ENCODE measurements around the gene IKZF5. TPM values are rescaled to one million over a fixed set of nuclear protein-coding genes. Genes with fewer than 3 reads are reported as not detected.

IKZF5 gene
- total and polyA plus RNA-seq, 9 of the 15 experiments (the other 6 are each of a cell fraction or from before 2014, with no cell fraction given): 3.8 to 19.6 (median 12.4) TPM

DNA sequence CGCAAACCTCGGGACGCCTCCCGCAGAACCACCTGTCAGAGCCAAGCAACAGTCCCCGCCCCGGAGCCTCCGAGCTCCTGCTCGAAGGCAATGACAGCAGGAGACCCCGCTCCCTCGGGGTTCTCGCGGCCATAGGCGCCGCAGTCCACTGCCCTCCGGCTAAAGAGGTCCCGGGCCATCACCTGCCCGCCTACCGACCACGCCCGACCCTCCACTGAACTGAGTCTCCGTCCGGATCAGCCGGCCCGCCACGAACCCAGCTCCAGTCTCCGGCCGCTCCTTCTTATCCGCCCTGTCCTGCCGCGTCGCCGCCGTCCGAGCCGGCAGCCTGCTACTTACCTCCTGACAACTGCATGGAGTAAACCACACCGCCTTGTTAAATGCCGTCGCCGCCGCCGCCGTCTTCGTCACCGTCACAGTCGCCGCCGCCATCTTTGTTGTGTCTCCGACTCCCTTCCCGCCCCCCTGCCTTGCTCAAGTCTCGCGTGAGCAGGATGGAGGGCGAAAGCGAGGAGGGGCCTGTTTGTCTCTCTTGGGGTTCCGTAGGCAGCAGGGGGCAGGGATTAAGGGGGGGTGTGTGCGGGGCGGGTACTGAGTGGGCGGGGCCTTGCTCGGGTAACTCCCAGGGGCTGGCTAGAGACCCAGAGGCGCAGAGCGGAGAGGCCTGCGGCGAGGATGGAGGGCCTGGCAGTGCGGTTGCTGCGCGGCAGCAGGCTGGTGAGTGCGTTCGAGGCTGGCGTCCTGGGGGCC, at the start of gene IKZF5, which contains the start of gene ACADSB (continued):
- TF ChIP-seq FOXK2 (conservative IDR thresholded peaks at IDR 0.05 in 1 of 2, IDR thresholded peaks at IDR 0.05 in 1 of 2; ENCODE audit: low read depth in 2 of 2) (peak; percentile 78 to 85; a peak in 3 of 4 replicates), HMGN3 (IDR thresholded peaks at IDR 0.05; ENCODE audit: borderline replicate concordance, extremely low read depth, insufficient read length, low read depth, low read length) (peak; percentile 11), SRSF9 (IDR thresholded peaks at IDR 0.05; ENCODE audit: borderline replicate concordance, low read depth, low read length) (no peak), HNRNPL (IDR thresholded peaks at IDR 0.05; ENCODE audit: low read depth, low read length) (no peak), HDAC1 (IDR thresholded peaks at IDR 0.05) (peak in 1 of 2 experiments; percentile 60; a peak in 2 of 4 replicates), RBBP5 (IDR thresholded peaks at IDR 0.05; ENCODE audit: borderline replicate concordance, insufficient read depth, low read length, poor library complexity, severe bottlenecking) (peak; percentile 79), KDM4B (IDR thresholded peaks at IDR 0.05; ENCODE audit: borderline replicate concordance in 2 of 2, low read depth in 1 of 2) (no peak), TCFL5 (CRISPR knock-in tag; conservative IDR thresholded peaks at IDR 0.05) (no peak), TAF1 (IDR thresholded peaks at IDR 0.05; ENCODE audit: control insufficient read depth, extremely low read depth, insufficient read depth, low read length, severe bottlenecking) (peak; percentile 88), ZKSCAN8 (CRISPR knock-in tag; IDR thresholded peaks at IDR 0.05) (no peak), CEBPB (tag; IDR thresholded peaks at IDR 0.05) (no peak), SIRT6 (IDR thresholded peaks at IDR 0.05; ENCODE audit: low read depth, low read length) (no peak), FOXJ2 (tag; IDR thresholded peaks at IDR 0.05) (no peak), BCL6 (CRISPR knock-in tag; IDR thresholded peaks at IDR 0.05) (no peak), POLR2AphosphoS5 (IDR thresholded peaks at IDR 0.05; ENCODE audit: control insufficient read depth, insufficient read depth, low read depth, low read length) (peak; percentile 58), SNAPC5 (CRISPR knock-in tag; IDR thresholded peaks at IDR 0.05) (no peak), KDM1A (IDR thresholded peaks at IDR 0.05) (no peak), NCOA6 (IDR thresholded peaks at IDR 0.05) (no peak), ARHGAP35 (IDR thresholded peaks at IDR 0.05; ENCODE audit: partially characterized antibody) (peak; percentile 88), C11orf30 (IDR thresholded peaks at IDR 0.05; ENCODE audit: low read depth) (0 out of 2 replicates have a peak, but pooled peaks have one; percentile 19), MAFK (IDR thresholded peaks at IDR 0.05; ENCODE audit: low read length) (no peak), CREB1 (IDR thresholded peaks at IDR 0.05) (peak; percentile 82), CREB1 (CRISPR knock-in tag; IDR thresholded peaks at IDR 0.05) (peak; percentile 63)
- TF ChIP-seq, protein P1, sequence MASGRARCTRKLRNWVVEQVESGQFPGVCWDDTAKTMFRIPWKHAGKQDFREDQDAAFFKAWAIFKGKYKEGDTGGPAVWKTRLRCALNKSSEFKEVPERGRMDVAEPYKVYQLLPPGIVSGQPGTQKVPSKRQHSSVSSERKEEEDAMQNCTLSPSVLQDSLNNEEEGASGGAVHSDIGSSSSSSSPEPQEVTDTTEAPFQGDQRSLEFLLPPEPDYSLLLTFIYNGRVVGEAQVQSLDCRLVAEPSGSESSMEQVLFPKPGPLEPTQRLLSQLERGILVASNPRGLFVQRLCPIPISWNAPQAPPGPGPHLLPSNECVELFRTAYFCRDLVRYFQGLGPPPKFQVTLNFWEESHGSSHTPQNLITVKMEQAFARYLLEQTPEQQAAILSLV (tag; IDR thresholded peaks at IDR 0.05): no peak
- TF ChIP-seq, protein P2, sequence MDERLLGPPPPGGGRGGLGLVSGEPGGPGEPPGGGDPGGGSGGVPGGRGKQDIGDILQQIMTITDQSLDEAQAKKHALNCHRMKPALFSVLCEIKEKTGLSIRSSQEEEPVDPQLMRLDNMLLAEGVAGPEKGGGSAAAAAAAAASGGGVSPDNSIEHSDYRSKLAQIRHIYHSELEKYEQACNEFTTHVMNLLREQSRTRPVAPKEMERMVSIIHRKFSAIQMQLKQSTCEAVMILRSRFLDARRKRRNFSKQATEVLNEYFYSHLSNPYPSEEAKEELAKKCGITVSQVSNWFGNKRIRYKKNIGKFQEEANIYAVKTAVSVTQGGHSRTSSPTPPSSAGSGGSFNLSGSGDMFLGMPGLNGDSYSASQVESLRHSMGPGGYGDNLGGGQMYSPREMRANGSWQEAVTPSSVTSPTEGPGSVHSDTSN (CRISPR knock-in tag; IDR thresholded peaks at IDR 0.05; ENCODE audit: low read depth): no peak
- TF ChIP-seq, protein P2 (tag; conservative IDR thresholded peaks at IDR 0.05; ENCODE audit: low read depth): no peak

Data from K562 (cell line).